ENCODE measurements around the gene C2orf92.

DNA sequence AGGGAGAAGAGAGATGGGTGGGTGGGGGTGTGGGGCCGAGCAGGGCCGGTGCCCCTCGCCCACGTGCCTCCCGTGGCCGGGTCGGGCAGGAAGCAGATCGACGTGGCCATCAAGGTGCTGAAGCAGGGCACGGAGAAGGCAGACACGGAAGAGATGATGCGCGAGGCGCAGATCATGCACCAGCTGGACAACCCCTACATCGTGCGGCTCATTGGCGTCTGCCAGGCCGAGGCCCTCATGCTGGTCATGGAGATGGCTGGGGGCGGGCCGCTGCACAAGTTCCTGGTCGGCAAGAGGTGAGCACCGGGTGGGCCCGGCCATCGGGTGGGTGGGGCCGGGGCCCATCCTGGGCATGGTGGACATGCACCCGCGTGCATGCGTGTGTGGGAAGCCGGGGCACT, 65.6 kb downstream of the C2orf92 start:
- TF ChIP-seq SUZ12 (IDR thresholded peaks at IDR 0.05; ENCODE audit: extremely low read depth, insufficient read depth, insufficient read length) = no peak
- no peak for TF ChIP-seq ZNF274 (IDR thresholded peaks at IDR 0.05; ENCODE audit: low read depth, low read length)
- no peak for TF ChIP-seq YY1 (IDR thresholded peaks at IDR 0.05; ENCODE audit: insufficient read depth, insufficient read length)

Measured in NT2/D1 (cell line).